HG02973 (cell line): ENCODE data around the gene MPV17L2.
A peak's percentile ranks its signal among the peaks of the same experiment; 100 is the strongest.
"Not testable (repeated sequence)": the region's sequence is repeated elsewhere in the genome, so short reads cannot be mapped to it uniquely, and the experiment has no call there.

ENCODE experiments used
- ATAC-seq: cut with Tn5 transposase; IDR thresholded peaks from one replicate; pipeline ENCODE4 v1.9.1; 2021; ENCODE audit warnings: moderate library complexity; ENCODE audit not compliant: unreplicated experiment

The MPV17L2 gene

GRCh38 chr19:18190278-18190677 is 2.7 kb upstream of the MPV17L2 start:
- ATAC-seq, result no peak

DNA sequence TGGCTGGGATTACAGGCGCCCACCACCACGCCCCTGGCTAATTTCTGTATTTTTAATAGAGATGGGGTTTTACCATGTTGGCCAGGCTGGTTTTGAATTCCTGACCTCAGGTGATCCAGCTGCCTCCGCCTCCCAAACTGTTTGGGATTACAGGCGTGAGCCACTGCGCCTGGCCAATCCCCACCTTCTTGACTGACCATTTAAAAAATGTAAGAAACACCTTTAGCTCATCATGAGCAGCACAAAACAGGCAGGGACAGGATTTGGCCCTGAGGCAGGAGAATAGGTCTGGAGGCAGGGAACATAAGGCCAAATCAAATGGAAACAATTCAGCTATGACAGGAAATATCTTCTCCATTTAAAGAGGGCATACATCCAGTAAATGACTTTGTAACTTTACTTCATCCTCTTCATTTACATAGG is 1.4 kb upstream of the MPV17L2 start:
- no peak for ATAC-seq

GRCh38 chr19:18193388-18194180 is 566 bp downstream of the MPV17L2 start:
- ATAC-seq, result no peak

GRCh38 chr19:18194181-18194530 is 1.1 kb downstream of the MPV17L2 start:
- no peak for ATAC-seq

- ATAC-seq, result no peak
Measured at GRCh38 chr19:18194554-18195238, 1.7 kb downstream of the MPV17L2 start.

- no peak for ATAC-seq
Measured at GRCh38 chr19:18196511-18196845, 3.5 kb downstream of the MPV17L2 start.

DNA sequence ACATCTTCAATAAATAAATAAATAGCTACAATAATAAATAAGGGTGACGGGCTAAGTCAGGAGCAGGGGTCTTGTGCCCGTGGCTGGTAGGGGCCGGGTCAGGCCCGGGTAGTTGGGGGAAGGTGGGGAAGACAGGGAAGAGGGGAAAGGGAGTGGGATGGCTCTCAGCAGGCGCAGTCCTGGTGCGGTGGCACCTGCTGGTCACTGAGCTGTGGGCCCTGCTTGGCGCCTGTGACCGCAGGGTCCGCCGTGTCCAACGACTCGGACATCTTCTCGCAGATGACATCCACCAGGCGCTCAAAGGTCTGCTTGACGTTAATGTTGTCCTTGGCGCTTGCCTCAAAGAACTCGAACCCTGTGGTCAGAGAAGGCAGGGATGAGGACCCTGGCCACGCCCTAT is 4.3 kb downstream of the MPV17L2 start:
- ATAC-seq, result no peak

DNA sequence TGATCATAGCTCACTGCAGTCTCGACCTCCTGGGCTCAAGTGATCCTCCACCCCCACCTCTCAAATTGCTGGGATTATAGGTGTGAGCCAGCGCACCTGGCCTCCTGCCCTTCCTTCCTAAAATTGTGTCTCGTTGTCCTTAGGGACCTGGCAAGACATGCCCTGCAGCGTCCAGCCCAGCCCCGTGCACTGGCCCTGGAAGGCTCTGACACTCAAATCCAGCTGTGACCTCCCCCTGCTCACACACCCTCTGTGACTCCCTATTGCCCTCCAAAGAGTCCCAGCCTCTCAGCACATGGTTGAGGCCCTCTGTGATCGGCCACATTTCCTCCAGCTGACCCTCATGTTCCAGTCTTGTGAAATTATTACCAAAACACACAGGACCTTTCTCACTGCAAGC is 4.9 kb downstream of the MPV17L2 start:
- ATAC-seq, result no peak

GRCh38 chr19:18198374-18198773 is 5.4 kb downstream of the MPV17L2 start:
- no peak for ATAC-seq

DNA sequence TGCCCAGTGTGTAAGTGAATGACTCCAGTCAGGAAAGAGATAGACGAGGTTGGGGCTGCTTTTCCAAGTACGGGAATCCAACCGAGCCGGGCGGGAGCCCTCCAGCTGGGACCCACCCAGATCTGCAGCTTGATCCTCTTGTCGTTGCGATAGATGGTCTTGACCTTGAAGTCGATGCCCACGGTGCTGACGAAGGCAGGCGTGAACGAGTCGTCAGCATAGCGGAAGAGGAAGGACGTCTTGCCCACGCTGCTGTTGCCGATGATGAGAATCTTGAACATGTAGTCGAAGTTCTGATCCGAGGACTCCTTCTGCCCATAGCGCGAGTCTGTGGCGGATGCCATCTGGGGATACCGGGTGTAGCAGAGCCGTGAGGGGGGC is 9.4 kb downstream of the MPV17L2 start:
- no peak for ATAC-seq

- no peak for ATAC-seq
Measured at GRCh38 chr19:18202778-18203407, 9.9 kb downstream of the MPV17L2 start.

DNA sequence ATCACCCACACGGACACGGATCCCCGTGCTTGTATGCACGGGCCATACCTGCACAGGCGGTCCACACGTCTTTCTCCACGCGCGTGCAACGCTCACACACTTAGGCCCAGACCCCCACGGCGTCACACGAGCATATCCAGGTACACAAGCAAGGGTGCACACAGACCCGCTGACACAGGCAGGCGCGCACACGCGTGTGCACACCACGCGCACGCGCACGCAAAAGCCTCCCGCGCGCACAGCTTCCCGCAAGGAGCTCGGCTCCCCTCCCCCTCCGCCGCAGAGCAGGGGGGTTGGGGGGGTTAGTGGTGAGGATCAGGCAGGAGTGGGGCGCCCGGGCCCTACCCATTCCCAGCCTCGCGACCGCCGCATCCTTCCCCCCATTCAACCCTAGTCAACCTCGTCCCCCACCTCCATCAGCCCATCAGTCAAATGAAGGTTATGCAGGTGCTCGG is 10.4 kb downstream of the MPV17L2 start:
- ATAC-seq, result peak; percentile 6

GRCh38 chr19:18203863-18204393 is 10.9 kb downstream of the MPV17L2 start, which contains the start of gene RAB3A:
RAB3A (minus strand) TSS chr19:18204042; CDS start chr19:18202740, 1,302 bp downstream.
- ATAC-seq, result peak; percentile 88

- peak; percentile 1 for ATAC-seq
Measured at GRCh38 chr19:18204394-18205199, 11.6 kb downstream of the MPV17L2 start.

GRCh38 chr19:18205200-18205892 is 12.3 kb downstream of the MPV17L2 start:
- no peak for ATAC-seq

GRCh38 chr19:18206018-18206417 is 13.0 kb downstream of the MPV17L2 start:
- no peak for ATAC-seq

GRCh38 chr19:18208098-18208951 is 15.3 kb downstream of the MPV17L2 start:
- no peak for ATAC-seq

GRCh38 chr19:18209912-18210311 is 16.9 kb downstream of the MPV17L2 start:
- ATAC-seq, result not testable (repeated sequence)

- no peak for ATAC-seq
Measured at GRCh38 chr19:18211683-18212082, 18.7 kb downstream of the MPV17L2 start.
